Measurements from ENCODE around the gene NOC2L.
A peak's percentile ranks its signal among the peaks of the same experiment; 100 is the strongest.

The NOC2L gene

GRCh38 chr1:925561-926421 is 33.3 kb downstream of the NOC2L start:
- DNase-seq (ENCODE audit: insufficient read length, low spot score) (no peak), FAIRE-seq (no peak)
- TF ChIP-seq POLR2A (IDR thresholded peaks at IDR 0.05; ENCODE audit: low read depth, low read length) (no peak), TAF1 (IDR thresholded peaks at IDR 0.05; ENCODE audit: low read depth, low read length) (no peak), POLR2AphosphoS5 (IDR thresholded peaks at IDR 0.05; ENCODE audit: low read depth, low read length) (no peak), SPI1 (IDR thresholded peaks at IDR 0.05; ENCODE audit: low read depth, low read length) (no peak), PAX5 (IDR thresholded peaks at IDR 0.05; ENCODE audit: insufficient read depth, low read length, severe bottlenecking) (no peak), POU2F2 (IDR thresholded peaks at IDR 0.05; ENCODE audit: low read depth, low read length) (no peak)

GRCh38 chr1:924656-925560 is 34.1 kb downstream of the NOC2L start:
- no peak for TF ChIP-seq SPI1 (IDR thresholded peaks at IDR 0.05; ENCODE audit: low read depth, low read length)
- DNase-seq (ENCODE audit: insufficient read length, low spot score), result no peak
- no peak for FAIRE-seq

GRCh38 chr1:923991-924655 is 34.9 kb downstream of the NOC2L start:
- no peak for TF ChIP-seq POU2F2 (IDR thresholded peaks at IDR 0.05; ENCODE audit: low read depth, low read length)
- TF ChIP-seq SPI1 (IDR thresholded peaks at IDR 0.05; ENCODE audit: low read depth, low read length), result no peak
- no peak for TF ChIP-seq POLR2AphosphoS5 (IDR thresholded peaks at IDR 0.05; ENCODE audit: low read depth, low read length)
- no peak for DNase-seq (ENCODE audit: insufficient read length, low spot score)
- no peak for FAIRE-seq

GRCh38 chr1:923131-923990 is 35.7 kb downstream of the NOC2L start, which contains the start of gene SAMD11:
SAMD11 (plus strand) TSS chr1:923923; CDS start chr1:924432, 509 bp downstream.
- peak; percentile 31 for FAIRE-seq
- TF ChIP-seq POLR2A (IDR thresholded peaks at IDR 0.05; ENCODE audit: low read depth, low read length) (no peak), POLR2AphosphoS5 (IDR thresholded peaks at IDR 0.05; ENCODE audit: low read depth, low read length) (no peak), POU2F2 (IDR thresholded peaks at IDR 0.05; ENCODE audit: low read depth, low read length) (no peak), TAF1 (IDR thresholded peaks at IDR 0.05; ENCODE audit: low read depth, low read length) (no peak), SPI1 (IDR thresholded peaks at IDR 0.05; ENCODE audit: low read depth, low read length) (no peak), PAX5 (IDR thresholded peaks at IDR 0.05; ENCODE audit: insufficient read depth, low read length, severe bottlenecking) (no peak)
- DNase-seq (ENCODE audit: insufficient read length, low spot score), result no peak

GRCh38 chr1:921011-921837 is 37.8 kb downstream of the NOC2L start:
- DNase-seq (ENCODE audit: insufficient read length, low spot score) (no peak), FAIRE-seq (peak; percentile 5)
- no peak for TF ChIP-seq TAF1 (IDR thresholded peaks at IDR 0.05; ENCODE audit: low read depth, low read length)
- TF ChIP-seq POU2F2 (IDR thresholded peaks at IDR 0.05; ENCODE audit: low read depth, low read length), result no peak
- no peak for TF ChIP-seq SPI1 (IDR thresholded peaks at IDR 0.05; ENCODE audit: low read depth, low read length)
- TF ChIP-seq POLR2A (IDR thresholded peaks at IDR 0.05; ENCODE audit: low read depth, low read length), result no peak
- no peak for TF ChIP-seq POLR2AphosphoS5 (IDR thresholded peaks at IDR 0.05; ENCODE audit: low read depth, low read length)
- no peak for TF ChIP-seq PAX5 (IDR thresholded peaks at IDR 0.05; ENCODE audit: insufficient read depth, low read length, severe bottlenecking)

GRCh38 chr1:920521-920920 is 38.5 kb downstream of the NOC2L start:
- FAIRE-seq, result no peak
- DNase-seq (ENCODE audit: insufficient read length, low spot score), result no peak
- TF ChIP-seq PAX5 (IDR thresholded peaks at IDR 0.05; ENCODE audit: insufficient read depth, low read length, severe bottlenecking) (no peak), TAF1 (IDR thresholded peaks at IDR 0.05; ENCODE audit: low read depth, low read length) (no peak), POLR2AphosphoS5 (IDR thresholded peaks at IDR 0.05; ENCODE audit: low read depth, low read length) (no peak), SPI1 (IDR thresholded peaks at IDR 0.05; ENCODE audit: low read depth, low read length) (no peak), POLR2A (IDR thresholded peaks at IDR 0.05; ENCODE audit: low read depth, low read length) (no peak), POU2F2 (IDR thresholded peaks at IDR 0.05; ENCODE audit: low read depth, low read length) (no peak)

- TF ChIP-seq POLR2AphosphoS5 (IDR thresholded peaks at IDR 0.05; ENCODE audit: low read depth, low read length), result no peak
- no peak for TF ChIP-seq SPI1 (IDR thresholded peaks at IDR 0.05; ENCODE audit: low read depth, low read length)
- no peak for TF ChIP-seq TAF1 (IDR thresholded peaks at IDR 0.05; ENCODE audit: low read depth, low read length)
- TF ChIP-seq PAX5 (IDR thresholded peaks at IDR 0.05; ENCODE audit: insufficient read depth, low read length, severe bottlenecking), result no peak
- no peak for TF ChIP-seq POLR2A (IDR thresholded peaks at IDR 0.05; ENCODE audit: low read depth, low read length)
- TF ChIP-seq POU2F2 (IDR thresholded peaks at IDR 0.05; ENCODE audit: low read depth, low read length), result no peak
- FAIRE-seq, result no peak
- no peak for DNase-seq (ENCODE audit: insufficient read length, low spot score)
Measured at GRCh38 chr1:920010-920409, 39.0 kb downstream of the NOC2L start.
